PFSK-1 (cell line): ENCODE results near the gene BPIFA3.

ENCODE experiments used
- TAF1 ChIP-seq: IDR thresholded peaks from 2 replicates; pipeline ENCODE4 v1.6.1; 2012; ENCODE audit warnings: low read length, control low read depth, borderline replicate concordance; ENCODE audit not compliant: insufficient read depth
- TF ChIP-seq, protein P1 (sequence below), 2 experiments: IDR thresholded peaks; 2 replicates each; pipeline versions ENCODE4 v1.6.1 to v1.8.0; 2011 to 2012; ENCODE audit warnings: low read depth in 2 of 2, low read length in 2 of 2, control low read depth in 1 of 2, inconsistent platforms in 1 of 2, mild to moderate bottlenecking in 1 of 2, moderate library complexity in 1 of 2; ENCODE audit not compliant: insufficient read depth in 1 of 2

DNA sequence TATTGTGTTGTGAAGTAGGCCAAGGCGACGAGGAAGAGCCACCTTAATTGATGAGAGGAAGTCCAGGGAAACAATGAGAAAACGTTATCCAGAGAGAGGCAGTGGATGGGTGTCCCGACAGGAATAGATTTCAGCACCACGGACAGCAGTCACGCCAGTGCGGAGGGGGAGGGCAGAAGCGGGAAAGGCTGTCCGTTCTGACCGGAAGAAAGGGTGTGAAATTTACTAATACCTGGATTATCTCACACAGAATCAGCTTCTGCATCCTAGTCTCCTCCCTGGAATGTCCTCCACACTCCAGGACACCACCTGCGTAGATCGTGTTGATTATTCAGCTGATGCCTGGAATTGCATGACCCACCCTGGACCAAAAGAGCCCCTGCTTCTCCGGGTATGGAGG is 7.4 kb upstream of the BPIFA3 start:
- TF ChIP-seq, protein P1, sequence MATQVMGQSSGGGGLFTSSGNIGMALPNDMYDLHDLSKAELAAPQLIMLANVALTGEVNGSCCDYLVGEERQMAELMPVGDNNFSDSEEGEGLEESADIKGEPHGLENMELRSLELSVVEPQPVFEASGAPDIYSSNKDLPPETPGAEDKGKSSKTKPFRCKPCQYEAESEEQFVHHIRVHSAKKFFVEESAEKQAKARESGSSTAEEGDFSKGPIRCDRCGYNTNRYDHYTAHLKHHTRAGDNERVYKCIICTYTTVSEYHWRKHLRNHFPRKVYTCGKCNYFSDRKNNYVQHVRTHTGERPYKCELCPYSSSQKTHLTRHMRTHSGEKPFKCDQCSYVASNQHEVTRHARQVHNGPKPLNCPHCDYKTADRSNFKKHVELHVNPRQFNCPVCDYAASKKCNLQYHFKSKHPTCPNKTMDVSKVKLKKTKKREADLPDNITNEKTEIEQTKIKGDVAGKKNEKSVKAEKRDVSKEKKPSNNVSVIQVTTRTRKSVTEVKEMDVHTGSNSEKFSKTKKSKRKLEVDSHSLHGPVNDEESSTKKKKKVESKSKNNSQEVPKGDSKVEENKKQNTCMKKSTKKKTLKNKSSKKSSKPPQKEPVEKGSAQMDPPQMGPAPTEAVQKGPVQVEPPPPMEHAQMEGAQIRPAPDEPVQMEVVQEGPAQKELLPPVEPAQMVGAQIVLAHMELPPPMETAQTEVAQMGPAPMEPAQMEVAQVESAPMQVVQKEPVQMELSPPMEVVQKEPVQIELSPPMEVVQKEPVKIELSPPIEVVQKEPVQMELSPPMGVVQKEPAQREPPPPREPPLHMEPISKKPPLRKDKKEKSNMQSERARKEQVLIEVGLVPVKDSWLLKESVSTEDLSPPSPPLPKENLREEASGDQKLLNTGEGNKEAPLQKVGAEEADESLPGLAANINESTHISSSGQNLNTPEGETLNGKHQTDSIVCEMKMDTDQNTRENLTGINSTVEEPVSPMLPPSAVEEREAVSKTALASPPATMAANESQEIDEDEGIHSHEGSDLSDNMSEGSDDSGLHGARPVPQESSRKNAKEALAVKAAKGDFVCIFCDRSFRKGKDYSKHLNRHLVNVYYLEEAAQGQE (IDR thresholded peaks at IDR 0.05; ENCODE audit: insufficient read depth in 1 of 2, low read depth in 2 of 2, low read length in 2 of 2), result peak; percentile 99 to 100
- TF ChIP-seq TAF1, result no peak
